ENCODE results near the gene FAM131A.

Gene FAM131A

GRCh38 chr3:184323696-184324095 is 13.7 kb upstream of the FAM131A start:
- TF ChIP-seq CTCF (IDR thresholded peaks at IDR 0.05; ENCODE audit: low read length, missing control alignments): no peak
- no peak overlapping the region for H3K4me3 ChIP-seq (replicated peaks; ENCODE audit: low read depth, low read length)
- DNase-seq (ENCODE audit: low read depth): no peak

- TF ChIP-seq CTCF (IDR thresholded peaks at IDR 0.05; ENCODE audit: low read length, missing control alignments): no peak
- DNase-seq (ENCODE audit: low read depth): no peak
- H3K4me3 ChIP-seq (replicated peaks; ENCODE audit: low read depth, low read length): no peak overlapping the region
Measured at GRCh38 chr3:184325269-184325668, 12.1 kb upstream of the FAM131A start.

- no peak for DNase-seq (ENCODE audit: low read depth)
- TF ChIP-seq CTCF (IDR thresholded peaks at IDR 0.05; ENCODE audit: low read length, missing control alignments): no peak
- no peak overlapping the region for H3K4me3 ChIP-seq (replicated peaks; ENCODE audit: low read depth, low read length)
Measured at GRCh38 chr3:184325715-184326369, 11.6 kb upstream of the FAM131A start.

GRCh38 chr3:184327171-184327570 is 10.2 kb upstream of the FAM131A start:
- H3K4me3 ChIP-seq (replicated peaks; ENCODE audit: low read depth, low read length): no peak overlapping the region
- no peak for TF ChIP-seq CTCF (IDR thresholded peaks at IDR 0.05; ENCODE audit: low read length, missing control alignments)

GRCh38 chr3:184328516-184328915 is 8.9 kb upstream of the FAM131A start:
- H3K4me3 ChIP-seq (replicated peaks; ENCODE audit: low read depth, low read length): no peak overlapping the region
- TF ChIP-seq CTCF (IDR thresholded peaks at IDR 0.05; ENCODE audit: low read length, missing control alignments): no peak
- no peak for DNase-seq (ENCODE audit: low read depth)

More at GRCh38 chr3:184327171-184327570, 10.2 kb upstream of the FAM131A start:
- DNase-seq (ENCODE audit: low read depth): no peak

- TF ChIP-seq CTCF (IDR thresholded peaks at IDR 0.05; ENCODE audit: low read length, missing control alignments): no peak
- DNase-seq (ENCODE audit: low read depth): peak; percentile 94
Measured at GRCh38 chr3:184332370-184333090, 4.9 kb upstream of the FAM131A start.

More at GRCh38 chr3:184332370-184333090, 4.9 kb upstream of the FAM131A start:
- H3K4me3 ChIP-seq (replicated peaks; ENCODE audit: low read depth, low read length): no peak overlapping the region

All from fibroblast of pulmonary artery (primary cell).